ENCODE measurements around the gene GLRX3.

The GLRX3 gene

DNA sequence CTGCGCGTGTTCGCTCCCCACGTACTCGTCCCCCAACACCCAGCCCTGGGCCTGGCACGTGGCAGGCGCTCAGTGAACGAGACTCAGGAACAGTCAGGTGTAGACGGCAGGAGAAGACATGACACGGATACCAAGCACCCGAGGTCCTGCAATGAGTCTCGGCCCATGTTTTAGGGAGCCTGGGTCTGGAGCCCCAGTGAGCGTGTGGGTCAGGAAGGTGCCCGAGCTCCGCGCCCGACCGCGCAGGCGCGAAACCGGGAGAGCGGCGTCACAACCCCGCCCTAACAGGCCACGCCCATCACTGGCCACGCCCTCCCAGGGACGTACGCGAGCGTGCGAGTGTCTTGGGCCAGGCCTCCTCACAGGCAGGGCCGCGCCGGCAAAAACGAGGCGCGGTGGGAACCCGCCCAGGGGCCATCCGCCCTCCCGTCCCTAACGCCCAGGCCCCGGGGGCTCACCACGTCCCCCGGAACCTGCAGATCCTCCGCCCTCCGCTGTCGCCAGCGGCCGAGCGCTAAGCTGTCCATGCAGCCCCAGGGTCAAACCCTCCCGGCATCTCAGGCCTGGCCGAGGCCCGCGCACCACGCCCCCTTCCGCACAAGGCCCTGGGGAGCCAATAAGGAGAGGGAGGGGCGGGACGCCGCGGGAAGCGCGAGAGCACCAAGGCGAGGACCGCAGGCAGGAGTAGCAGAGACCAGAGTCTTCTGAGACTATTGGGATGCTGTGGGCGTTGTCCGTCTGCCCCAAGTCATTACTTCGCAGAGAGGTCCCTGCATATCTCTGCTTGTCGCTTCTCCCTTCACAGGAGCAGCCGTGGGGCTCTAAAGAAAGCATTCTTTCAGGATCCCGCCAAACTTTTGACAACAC is 25.7 kb upstream of the GLRX3 start, which contains the start of gene C10orf143 (continued):
- peak; percentile 92; the same call in 1 of the 2 replicates for TF ChIP-seq KLF7 (tag by site-specific recombination; IDR thresholded peaks at IDR 0.05; ENCODE audit: borderline replicate concordance)
- TF ChIP-seq ZNF302 (tag by site-specific recombination; IDR thresholded peaks at IDR 0.05; ENCODE audit: low read depth), result no peak
- TF ChIP-seq ZNF677 (tag by site-specific recombination; IDR thresholded peaks at IDR 0.05), result no peak
- no peak for TF ChIP-seq FEZF1 (tag by site-specific recombination; IDR thresholded peaks at IDR 0.05)
- peak; percentile 40 for TF ChIP-seq GLIS1 (tag by site-specific recombination; IDR thresholded peaks at IDR 0.05)
- TF ChIP-seq ZNF777 (tag by site-specific recombination; IDR thresholded peaks at IDR 0.05; ENCODE audit: borderline replicate concordance), result no peak
- peak; percentile 97 for TF ChIP-seq KLF1 (tag by site-specific recombination; IDR thresholded peaks at IDR 0.05)
- TF ChIP-seq YY1 (tag by site-specific recombination; IDR thresholded peaks at IDR 0.05), result peak; percentile 72; the same call in 1 of the 2 replicates
- TF ChIP-seq ZNF335 (tag by site-specific recombination; conservative IDR thresholded peaks at IDR 0.05), result peak; percentile 97
- peak; percentile 61 for TF ChIP-seq PATZ1 (tag by site-specific recombination; IDR thresholded peaks at IDR 0.05)
- TF ChIP-seq ZBTB17 (tag by site-specific recombination; IDR thresholded peaks at IDR 0.05), result peak; percentile 98
- TF ChIP-seq, protein P1, sequence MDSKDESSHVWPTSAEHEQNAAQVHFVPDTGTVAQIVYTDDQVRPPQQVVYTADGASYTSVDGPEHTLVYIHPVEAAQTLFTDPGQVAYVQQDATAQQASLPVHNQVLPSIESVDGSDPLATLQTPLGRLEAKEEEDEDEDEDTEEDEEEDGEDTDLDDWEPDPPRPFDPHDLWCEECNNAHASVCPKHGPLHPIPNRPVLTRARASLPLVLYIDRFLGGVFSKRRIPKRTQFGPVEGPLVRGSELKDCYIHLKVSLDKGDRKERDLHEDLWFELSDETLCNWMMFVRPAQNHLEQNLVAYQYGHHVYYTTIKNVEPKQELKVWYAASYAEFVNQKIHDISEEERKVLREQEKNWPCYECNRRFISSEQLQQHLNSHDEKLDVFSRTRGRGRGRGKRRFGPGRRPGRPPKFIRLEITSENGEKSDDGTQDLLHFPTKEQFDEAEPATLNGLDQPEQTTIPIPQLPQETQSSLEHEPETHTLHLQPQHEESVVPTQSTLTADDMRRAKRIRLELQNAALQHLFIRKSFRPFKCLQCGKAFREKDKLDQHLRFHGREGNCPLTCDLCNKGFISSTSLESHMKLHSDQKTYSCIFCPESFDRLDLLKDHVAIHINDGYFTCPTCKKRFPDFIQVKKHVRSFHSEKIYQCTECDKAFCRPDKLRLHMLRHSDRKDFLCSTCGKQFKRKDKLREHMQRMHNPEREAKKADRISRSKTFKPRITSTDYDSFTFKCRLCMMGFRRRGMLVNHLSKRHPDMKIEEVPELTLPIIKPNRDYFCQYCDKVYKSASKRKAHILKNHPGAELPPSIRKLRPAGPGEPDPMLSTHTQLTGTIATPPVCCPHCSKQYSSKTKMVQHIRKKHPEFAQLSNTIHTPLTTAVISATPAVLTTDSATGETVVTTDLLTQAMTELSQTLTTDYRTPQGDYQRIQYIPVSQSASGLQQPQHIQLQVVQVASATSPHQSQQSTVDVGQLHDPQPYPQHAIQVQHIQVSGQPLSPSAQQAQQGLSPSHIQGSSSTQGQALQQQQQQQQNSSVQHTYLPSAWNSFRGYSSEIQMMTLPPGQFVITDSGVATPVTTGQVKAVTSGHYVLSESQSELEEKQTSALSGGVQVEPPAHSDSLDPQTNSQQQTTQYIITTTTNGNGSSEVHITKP (tag by site-specific recombination; IDR thresholded peaks at IDR 0.05), result peak; percentile 84
- TF ChIP-seq KLF9 (tag by site-specific recombination; IDR thresholded peaks at IDR 0.05; ENCODE audit: low read depth), result peak; percentile 100
- no peak for TF ChIP-seq ZNF626 (tag by site-specific recombination; IDR thresholded peaks at IDR 0.05)
- TF ChIP-seq ZNF404 (tag by site-specific recombination; IDR thresholded peaks at IDR 0.05), result no peak
- TF ChIP-seq ZNF157 (tag by site-specific recombination; IDR thresholded peaks at IDR 0.05), result no peak
- TF ChIP-seq, protein P2, sequence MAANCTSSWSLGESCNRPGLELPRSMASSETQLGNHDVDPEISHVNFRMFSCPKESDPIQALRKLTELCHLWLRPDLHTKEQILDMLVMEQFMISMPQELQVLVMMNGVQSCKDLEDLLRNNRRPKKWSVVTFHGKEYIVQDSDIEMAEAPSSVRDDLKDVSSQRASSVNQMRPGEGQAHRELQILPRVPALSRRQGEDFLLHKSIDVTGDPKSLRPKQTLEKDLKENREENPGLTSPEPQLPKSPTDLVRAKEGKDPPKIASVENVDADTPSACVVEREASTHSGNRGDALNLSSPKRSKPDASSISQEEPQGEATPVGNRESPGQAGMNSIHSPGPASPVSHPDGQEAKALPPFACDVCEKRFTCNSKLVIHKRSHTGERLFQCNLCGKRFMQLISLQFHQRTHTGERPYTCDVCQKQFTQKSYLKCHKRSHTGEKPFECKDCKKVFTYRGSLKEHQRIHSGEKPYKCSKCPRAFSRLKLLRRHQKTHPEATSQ (tag by site-specific recombination; IDR thresholded peaks at IDR 0.05), result peak; percentile 95
- TF ChIP-seq ZBTB7A (tag by site-specific recombination; IDR thresholded peaks at IDR 0.05; ENCODE audit: low read depth), result peak; percentile 89
- TF ChIP-seq ZBTB49 (tag by site-specific recombination; IDR thresholded peaks at IDR 0.05; ENCODE audit: low read depth), result no peak
- no peak for TF ChIP-seq ZNF354C (tag by site-specific recombination; IDR thresholded peaks at IDR 0.05; ENCODE audit: borderline replicate concordance, low read depth)
- peak; percentile 56; the same call in 1 of the 2 replicates for TF ChIP-seq ZFP69B (tag by site-specific recombination; IDR thresholded peaks at IDR 0.05)
- TF ChIP-seq BCL11A (tag by site-specific recombination; IDR thresholded peaks at IDR 0.05; ENCODE audit: low read depth), result peak; percentile 87
- no peak for TF ChIP-seq ZNF211 (tag by site-specific recombination; IDR thresholded peaks at IDR 0.05; ENCODE audit: low read depth)
- TF ChIP-seq WT1 (tag by site-specific recombination; IDR thresholded peaks at IDR 0.05), result peak; percentile 77
- no peak for TF ChIP-seq ZNF133 (tag by site-specific recombination; IDR thresholded peaks at IDR 0.05)
- peak; percentile 92 for TF ChIP-seq ZNF324 (tag by site-specific recombination; IDR thresholded peaks at IDR 0.05)
- TF ChIP-seq INSM2 (tag by site-specific recombination; IDR thresholded peaks at IDR 0.05), result peak; percentile 61
